T-helper 2 cell treated with Interferon-gamma antibody and Interleukin-4, amounts not matched to agents 100 ng/mL and 5 ng/mL, for 36 hours (primary cell): ENCODE measurements around the gene AGAP1. TPM values are rescaled to one million over a fixed set of nuclear protein-coding genes. Genes with fewer than 3 reads are reported as not detected.
"Not testable (repeated sequence)": the region's sequence is repeated elsewhere in the genome, so short reads cannot be mapped to it uniquely, and the experiment has no call there.

ENCODE experiments used
- intact Hi-C: fragments of 100-400 bp; cut with micrococcal nuclease; formaldehyde crosslinking; loops from one replicate; pipeline ENCODE4 v1.15.1; 2023
- total RNA-seq: library from RNA; stranded (reverse); gene quantifications from 2 replicates; pipeline ENCODE4 v1.2.3, GENCODE V29; 2022

AGAP1 gene
- total RNA-seq, 1 donor from 2014 or later, result 1.4 TPM

DNA sequence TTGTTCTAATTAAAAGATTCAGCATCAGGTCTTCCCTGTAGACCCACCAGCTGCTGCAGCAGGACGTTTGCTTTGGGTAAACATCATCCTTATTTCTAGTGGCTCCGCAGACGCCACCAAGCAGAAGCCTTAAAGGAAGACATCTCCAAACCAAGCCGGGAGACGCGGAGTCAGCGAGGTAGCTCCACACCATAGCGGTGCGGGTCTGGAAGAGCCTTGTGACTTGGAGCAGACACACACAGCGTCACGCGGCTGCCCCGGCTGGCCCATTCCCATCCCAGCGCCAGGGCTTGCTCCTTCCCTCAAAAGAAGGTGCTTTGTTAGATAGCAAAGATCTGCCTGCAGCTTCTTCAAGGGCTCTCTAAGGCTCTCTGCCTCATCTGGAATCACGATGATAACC, 437.8 kb downstream of the AGAP1 start:
- intact Hi-C loops, result no loop called here

DNA sequence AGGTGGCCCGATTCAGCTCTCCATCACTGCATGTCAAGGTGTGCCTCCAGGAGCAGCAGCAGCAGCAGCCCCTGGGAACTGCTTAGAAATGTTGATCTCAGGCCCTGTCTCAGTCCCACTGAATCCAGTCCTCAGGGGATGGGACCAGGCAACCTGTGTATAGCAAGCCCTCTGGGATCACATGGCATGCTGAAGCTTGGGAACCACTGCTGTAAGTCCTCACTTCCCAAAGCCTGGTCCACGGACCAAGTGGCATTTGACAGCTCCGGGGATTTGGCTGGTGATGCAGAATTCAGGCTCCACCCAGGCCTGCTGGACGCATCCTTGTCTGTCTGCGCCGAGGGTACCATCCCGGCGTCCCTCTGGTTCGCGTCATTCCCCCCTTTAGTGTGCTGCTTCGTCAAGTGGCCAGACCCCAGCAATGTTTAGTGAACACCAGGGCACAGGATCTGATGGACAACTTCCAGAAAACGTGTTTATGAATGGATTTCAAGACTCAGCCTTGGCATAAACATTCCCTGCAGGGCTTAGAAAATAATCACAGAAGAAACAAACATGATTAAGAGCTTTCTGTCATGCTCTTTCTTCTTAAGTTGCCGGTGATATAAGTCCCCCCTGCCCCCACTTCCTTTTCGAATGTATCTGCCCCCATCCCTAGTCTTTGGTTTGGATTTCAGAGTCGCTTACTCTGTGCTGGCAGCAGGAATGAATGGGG, 440.4 kb downstream of the AGAP1 start:
- intact Hi-C loops, result no loop called here

DNA sequence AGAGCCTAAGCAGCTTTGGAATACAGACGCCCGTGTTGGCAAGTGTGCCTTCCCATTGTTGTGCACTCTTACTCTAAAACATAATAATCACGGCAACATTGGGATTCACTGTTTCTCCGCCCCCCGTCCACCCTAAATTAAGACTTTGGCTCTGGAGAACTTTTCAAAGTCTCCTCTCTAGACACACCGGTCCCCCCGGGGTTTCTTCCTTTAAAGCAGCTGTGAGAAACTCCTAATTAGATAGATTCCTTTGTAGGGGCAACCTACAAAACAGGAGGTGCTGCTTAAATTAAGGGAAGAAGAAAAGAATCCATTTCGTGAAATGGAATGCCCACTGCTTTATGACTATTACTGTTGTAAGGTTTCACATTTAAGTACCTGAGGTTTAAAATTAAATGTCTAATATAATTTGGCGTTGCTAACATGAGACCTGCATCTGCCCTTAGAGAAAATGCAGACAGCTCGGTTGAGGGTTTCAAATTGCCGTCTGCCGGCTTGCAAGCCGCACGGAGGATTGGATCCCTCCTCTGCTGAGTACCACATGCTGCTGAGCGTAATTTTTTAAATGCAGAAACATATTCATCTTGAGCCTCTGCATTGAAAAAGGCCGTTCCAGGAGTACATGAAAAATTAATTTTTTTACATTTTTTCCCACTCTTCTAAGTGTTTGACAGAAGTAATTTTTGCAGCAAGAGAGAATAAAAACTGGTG, 441.1 kb downstream of the AGAP1 start:
- intact Hi-C loops, result no loop called here

DNA sequence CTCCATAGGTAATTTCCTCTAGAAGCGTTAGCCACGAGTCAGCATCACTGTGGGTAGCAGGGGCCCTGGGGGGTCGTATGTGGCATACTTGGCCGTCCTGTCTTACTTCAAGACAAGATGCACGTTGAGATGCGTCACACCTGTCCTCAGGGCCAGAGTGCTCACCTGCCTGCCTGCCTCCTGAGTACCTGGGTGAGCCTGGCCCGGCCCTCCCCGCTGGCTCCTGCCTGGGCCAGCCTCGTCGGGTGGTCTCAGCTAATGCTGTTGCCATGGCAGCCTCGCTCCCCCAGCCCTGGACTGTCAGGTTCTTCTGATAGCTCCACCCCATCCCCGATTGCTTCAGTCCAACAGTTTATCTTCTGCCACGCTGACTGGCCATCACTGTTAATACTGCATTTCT, 441.9 kb downstream of the AGAP1 start:
- intact Hi-C loops, result no loop called here

DNA sequence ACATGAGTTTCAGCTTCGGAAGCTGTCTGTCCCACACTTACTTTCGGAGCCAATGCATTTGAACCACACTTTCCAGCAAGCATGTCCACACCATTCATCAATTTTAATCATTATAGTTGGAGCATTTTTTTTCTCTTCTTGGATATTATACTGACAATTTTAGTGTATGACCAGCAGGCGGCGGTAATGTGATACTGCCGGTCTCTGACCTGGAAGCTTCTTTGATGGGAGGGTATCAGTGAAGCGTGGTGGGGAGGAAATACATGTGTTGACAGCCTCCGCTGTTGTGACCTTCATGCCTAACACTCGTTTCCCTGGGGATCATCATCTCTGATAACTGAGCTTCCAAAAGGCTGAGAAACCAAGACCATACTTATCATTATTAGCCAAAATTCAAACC, 442.6 kb downstream of the AGAP1 start:
- intact Hi-C loops, result no loop called here

DNA sequence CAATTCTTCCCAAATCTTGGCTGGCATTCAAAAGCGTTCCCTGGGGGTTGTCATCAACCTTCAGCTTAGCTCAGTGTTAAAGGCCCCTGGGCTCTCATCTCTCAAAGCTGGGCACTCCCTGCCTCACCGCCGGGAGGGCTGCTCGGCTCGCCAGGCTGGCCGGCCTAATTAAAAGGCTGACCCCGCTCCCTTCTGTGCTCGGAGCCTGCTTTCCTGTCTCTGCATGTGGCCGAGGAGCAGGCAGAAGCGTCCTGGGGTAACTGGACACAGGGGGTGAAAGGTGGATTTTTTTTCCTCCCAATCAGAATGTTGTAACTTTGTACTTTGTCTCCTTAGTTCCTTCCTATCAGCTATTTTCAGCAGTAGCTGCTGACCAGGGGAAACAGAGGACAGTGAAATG, 443.2 kb downstream of the AGAP1 start:
- intact Hi-C loops, result no loop called here

DNA sequence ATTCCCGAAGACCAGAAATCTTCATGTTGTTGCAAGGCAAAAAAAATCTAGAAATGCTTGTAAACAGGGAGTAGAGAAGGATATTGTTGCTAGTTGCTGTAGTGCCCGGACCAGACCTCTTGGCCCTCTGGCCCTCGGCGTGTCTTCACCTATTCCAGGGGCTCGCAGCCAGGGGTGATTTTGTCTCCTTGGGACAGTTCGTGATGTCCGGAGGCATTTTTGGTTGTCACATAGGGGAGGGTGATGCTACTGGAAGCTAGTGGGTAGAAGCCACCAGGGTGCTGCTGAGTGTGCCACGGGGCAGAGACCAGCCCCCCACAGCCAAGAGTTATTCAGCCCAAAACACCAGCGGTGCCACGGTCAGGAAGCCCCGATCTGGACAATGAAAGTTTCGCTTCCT, 443.7 kb downstream of the AGAP1 start:
- intact Hi-C loops, result no loop called here

DNA sequence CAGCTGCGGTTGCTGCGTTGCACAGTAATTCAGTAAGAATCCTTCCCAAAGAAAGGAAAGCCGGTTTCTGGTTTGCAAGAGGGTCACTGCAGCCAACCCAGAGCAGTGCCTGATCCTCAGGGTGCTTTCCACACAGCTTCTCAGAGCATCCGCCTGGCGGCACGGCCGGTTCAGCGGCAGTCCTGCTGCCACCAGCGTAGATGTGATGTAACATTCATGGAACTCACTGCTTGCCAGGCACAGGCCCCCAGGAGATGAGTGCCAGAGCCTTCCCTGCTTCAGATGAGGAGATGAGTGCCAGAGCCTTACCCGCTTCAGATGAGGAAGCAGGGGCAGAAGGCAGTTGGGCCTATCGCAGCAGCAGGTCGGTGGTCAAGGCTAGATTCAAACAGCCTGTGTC, 444.1 kb downstream of the AGAP1 start:
- intact Hi-C loops, result no loop called here

DNA sequence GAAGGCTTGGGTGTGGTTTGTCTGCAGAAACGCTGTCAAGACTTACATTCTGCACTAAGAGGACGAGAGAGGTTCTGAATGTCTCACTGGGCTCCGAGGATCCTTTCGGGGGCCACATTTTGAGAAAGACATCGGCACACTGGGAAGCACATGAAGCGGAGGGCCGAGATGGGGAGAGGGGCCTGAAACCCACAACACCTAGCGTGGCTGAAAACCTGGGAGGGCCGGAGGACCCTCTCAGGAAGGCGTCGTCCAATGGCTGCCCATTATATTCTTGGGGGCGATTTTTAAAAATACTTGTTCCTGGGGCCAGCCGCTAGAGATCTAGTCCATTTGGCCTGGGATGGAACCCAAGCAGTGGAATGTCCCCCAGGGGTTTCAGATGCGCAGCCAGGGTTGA, 444.8 kb downstream of the AGAP1 start:
- intact Hi-C loops, result no loop called here

DNA sequence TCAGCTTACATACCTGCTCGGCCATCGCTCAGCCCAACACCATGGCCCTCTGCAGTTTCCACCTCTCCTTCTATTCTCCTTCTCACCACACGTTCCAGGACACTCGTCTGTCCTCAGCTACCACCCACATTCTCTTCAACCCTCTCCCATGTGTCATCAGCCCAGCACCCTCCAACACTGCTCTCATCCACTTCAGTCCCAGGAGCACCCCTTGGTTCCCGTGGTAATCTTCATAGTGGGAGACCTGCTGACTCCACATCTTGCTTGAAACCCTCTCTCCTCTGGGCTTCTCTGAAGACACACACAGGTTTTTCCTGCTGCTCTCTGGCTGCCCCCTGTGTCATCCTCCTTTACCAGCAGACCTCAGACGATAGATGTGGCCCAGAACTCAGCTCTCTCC, 445.6 kb downstream of the AGAP1 start:
- intact Hi-C loops, result no loop called here

DNA sequence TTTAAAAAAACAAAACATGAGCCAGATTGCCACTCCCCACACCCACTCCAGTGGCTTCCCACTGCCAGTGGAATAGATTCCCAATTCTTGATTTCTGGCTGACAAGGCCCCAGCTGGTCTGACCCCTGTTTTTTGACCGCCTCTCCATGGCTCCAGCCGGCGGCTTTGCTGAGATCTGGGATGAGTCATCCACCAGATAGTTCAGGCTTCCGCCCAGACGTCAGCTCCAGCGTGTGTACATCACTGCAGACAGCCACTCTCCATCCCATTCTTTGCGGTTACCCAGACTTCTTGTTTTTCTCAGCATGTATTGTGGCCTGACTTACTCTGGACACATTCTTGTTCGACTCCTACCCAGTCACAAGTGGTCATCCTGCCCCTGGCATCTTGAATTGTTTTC, 446.5 kb downstream of the AGAP1 start:
- intact Hi-C loops, result no loop called here

DNA sequence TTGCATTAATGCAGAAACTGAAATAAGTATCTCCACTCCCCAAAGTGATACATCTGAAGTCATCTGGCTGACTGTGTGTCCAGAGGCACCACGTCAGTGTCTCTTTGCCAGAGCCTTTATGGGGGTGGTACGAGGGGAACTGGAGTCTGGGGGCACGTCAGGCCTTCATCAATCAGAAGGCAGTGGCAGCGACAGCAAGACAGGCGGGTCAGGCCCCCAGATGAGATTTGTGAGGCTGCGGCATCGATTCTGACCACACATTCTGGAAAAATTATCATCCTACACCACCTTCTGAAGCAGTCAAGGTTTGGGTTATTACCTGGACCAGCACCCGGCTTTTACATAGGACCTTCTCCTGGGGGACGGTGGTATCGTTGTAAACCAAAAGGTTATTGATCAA, 450.7 kb downstream of the AGAP1 start:
- intact Hi-C loops, result no loop called here

DNA sequence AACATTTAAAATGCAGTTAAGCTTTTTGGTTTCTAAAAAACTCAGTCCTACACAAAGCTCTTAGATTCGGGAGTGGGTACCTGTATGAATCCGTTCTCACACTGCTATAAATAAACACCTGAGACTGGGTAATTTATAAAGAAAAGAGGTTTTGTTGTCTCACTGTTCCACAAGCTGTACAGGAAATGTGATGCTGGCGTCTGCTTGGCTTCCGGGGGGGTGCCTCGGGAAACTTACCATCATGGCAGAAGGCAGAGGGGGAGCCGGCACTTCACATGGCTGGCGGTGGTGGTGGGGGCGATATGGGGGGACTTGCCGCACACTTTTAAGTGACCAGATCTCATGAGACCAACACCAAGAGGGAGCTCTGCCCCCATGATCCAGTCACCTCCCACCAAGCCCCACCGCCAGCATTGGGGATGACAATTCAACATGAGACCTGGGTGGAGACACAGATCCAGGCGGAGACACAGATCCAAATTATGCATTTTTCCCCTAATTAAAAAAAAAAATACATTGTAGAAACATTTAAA, 451.8 kb downstream of the AGAP1 start:
- intact Hi-C loops, result no loop called here

DNA sequence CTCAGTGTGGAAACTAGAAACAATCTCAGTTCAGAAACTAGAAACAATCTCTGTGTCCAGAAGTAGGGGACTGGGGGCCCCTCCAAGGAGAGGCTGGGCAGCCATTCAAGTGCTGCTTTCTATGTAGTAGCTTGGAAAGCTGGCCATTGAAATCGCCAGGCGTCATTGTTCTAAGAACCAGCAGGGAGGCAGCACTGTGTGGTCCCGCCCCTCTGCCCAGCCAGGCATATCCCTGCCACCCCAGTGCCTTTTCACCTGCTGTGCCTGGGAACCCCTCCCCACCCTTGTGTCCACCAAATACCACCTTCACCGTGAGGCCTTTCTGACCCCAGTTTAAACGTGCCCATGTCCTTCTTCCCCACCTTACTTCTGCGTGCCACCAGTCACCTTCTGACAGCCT, 452.7 kb downstream of the AGAP1 start:
- intact Hi-C loops, result no loop called here

DNA sequence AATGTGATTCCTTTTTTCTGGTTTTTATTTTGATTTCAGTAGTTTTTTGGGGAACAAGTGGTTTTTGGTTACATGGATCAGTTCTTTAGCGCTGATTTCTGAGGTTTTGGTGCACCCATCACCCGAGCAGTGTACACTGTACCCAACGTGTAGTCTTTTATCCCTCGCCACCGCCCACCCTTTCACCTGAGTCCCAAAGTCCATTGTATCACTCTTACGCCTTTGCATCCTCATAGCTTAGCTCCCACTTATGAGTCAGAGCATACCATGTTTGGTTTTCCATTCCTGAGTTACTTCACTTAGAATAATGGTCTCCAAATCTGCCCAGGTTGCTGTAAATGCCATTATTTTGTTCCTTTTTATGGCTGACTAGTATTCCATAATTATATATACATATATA, 453.2 kb downstream of the AGAP1 start:
- intact Hi-C loops, result not testable (repeated sequence)

DNA sequence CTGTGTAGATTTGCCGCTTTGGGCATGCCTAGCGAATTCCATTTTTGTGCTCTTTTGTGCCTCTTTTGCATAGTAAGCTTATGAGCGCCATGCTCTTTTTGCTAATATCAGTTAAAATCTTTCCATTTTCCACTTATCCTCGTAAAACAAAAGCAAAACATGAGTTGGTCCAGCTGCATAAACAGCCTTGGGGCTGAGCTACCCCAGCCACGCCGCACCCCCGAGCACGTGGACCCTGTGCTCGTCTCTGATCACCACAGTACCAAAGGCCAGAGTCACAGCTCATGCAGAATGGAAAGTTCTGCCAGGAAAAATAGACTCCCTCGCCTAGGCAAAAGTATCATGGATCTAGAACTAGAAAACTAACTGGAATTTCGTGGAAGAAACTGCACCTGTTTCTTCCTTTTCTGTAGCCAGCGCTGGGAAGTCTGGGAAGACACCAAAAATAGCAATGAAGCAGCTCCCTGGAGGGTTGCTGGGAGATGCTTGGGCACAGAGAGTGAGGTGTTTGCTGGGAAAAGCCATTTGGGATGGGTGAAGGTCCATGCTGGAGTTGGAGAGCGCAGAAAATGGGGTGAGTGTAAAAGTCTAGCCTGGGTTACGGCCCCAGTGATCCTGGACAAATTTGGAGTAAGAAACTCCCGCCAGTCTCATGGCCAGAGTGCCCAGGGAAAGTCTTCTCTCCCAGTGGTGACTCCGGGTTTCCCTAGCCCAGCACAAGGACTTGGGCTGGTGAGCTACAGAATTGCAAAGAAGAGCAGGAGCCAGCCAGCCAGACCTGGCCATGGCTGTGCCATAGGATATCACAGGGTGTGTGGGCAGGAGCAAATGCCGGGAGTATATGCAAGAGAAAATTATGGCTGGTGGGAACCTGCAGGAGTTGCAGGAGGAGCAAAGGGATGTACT, 456.0 kb downstream of the AGAP1 start:
- intact Hi-C loops, result no loop called here

DNA sequence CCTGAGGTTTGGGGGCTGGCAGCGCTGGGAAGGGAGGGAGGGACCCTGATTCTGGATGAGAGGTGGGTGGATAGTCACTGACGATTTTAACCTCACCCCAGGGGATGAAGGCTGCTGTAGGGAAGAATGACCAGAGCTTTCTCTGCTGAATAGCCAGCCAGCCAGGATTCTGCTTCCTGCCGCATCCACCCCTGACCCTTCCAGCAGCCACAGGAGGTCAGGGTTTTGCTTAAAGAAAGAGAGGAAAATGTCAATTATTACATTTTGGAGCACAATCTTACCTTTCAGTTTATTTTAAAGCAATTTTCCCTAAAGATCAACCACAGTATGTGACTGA, 456.6 kb downstream of the AGAP1 start:
- intact Hi-C loops, result no loop called here

DNA sequence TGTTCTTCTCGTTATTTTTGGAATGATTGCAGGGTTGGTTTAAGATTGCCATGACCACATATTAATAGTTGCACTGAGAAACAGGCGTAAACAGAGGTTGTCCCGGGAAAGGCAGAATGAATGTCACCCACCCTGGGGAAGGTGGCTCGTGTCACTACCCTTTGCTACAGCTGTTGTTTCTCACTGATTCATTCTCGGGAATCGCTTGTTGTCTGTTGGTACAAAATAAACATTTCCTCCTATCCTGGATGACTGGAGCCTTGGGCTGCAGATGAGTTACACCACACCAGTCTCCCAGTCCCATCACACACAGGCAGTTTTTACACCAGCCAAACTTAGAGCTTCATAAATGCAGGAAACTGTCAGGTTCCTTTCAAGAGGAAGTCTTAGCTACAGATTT, 457.6 kb downstream of the AGAP1 start:
- intact Hi-C loops, result no loop called here

DNA sequence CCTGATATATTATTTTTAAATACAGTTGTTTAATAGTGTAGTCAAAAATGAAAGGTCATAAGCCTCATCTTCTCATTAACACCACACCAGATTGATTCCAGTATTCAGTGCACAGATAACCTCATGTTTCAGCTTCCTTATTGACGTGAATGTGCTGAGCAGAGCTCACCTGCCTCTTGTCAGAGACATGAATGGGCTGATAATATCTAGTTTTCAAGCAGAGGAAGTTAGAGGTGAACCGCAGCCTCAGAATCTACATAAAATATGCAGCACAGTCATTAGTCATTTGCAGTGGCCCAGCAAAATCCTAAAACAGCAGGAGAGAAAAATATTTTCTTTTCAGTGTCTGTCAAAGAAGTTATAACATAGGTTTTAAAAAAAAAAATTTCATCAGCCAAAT, 458.1 kb downstream of the AGAP1 start:
- intact Hi-C loops, result no loop called here

DNA sequence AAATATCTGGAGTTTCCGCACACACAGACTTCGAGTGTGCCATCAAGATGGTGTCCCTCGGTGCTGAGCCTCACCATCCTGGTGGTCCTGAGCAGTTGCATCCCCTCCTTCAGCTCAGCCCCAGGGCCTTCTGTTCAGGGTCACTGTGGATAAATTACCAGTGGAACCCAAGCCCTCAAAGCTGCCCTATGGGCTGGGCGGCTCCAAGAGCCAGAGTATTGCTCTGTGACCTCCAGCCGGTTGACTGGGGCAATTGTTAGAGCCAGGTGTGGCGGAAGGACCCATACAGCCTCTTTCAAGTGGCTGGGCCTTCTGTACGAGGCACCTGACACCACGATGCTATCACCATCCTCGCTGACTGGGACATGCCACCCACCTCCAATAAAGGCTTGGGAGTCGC, 458.9 kb downstream of the AGAP1 start:
- intact Hi-C loops, result no loop called here

DNA sequence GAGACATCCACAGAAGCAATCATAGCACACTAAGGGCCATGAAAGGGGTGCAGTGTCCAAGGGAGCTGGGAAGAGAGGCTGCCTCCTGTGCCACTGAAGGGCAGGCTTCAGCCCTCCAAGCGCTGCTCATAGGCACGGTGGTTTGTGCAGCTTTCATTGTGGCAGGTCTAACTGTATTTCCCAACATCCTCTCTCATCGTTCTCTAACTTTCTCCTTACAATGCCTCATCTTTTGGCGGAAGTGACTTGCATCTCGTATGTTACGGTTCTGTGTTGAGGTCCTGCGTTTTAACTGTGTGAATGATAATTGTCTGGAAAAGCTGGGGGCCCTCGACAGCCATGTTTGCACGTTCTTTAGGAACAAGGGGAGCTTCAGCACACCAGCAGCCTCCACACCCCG, 460.4 kb downstream of the AGAP1 start:
- intact Hi-C loops, result no loop called here

DNA sequence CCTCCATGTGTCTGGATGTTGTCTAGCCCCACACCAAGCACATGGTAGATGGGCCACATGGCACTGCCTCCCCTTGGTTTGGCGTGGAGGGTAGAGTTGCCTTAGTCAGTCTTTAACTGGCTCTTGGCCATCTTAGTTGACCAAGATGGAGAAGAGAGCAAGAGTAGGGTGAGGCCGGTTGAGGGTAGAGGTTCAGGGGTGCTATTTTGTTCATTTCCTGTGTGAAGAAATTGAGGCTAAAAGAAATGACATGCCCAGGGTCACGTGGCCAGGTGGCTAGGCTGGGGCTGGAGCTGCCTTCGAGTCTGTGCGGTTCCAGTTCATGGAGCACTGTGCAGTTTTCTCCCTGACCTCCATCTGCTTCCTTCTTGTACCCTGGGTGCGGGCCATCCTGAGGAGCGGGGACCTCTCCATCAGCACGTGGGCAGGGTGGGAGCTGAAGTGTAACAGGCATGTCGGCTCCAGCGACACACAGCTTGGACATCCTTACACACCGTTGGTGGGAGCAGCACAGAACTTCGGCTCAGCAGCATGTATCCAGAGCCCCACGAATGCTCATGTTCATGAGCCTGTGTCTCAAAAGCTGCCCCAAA, 461.1 kb downstream of the AGAP1 start:
- intact Hi-C loops, result no loop called here
